HepG2 (cell line): ENCODE measurements around the gene NDUFV1. TPM values are rescaled to one million over a fixed set of nuclear protein-coding genes. Genes with fewer than 3 reads are reported as not detected.
A peak's percentile ranks its signal among the peaks of the same experiment; 100 is the strongest.

Experiments
- ATAC-seq: fragments of 200-7000 bp; cut with Tn5 transposase; 3 replicates; pipeline ENCODE4 v1.9.1; 2020; ENCODE audit warnings: mild to moderate bottlenecking, moderate library complexity
- BruUV-seq: library from RNA; stranded (reverse); fragments of 400-500 nt; replicated peaks from 2 replicates; lab custom pipeline; 2021; lab: Mats Ljungman, UMichigan
- CTCF ChIA-PET: fragments of 300-600 bp; formaldehyde crosslinking; extraction: SDS; loops from one replicate; lab custom pipeline; 2021; ENCODE audit warnings: low total read pairs, inconsistent platforms, low intra/inter-chr PET ratio; lab: Yijun Ruan, JAX
- POLR2A ChIA-PET: fragments of 350-600 bp; sonication (Branson Sonifier 250); formaldehyde crosslinking; loops from one replicate; lab custom pipeline; 2020; ENCODE audit warnings: antibody characterized with exemption, inconsistent platforms; lab: Yijun Ruan, JAX
- DNase-seq: peaks from one replicate; pipeline ENCODE4 v3.0.0-alpha.2; 2015; ENCODE audit warnings: low spot score
- FAIRE-seq: peaks from 3 replicates; lab custom pipeline; 2011; peaks lifted over from hg19 to GRCh38; lab: Jason Lieb, UNC
- H2AFZ ChIP-seq: one replicate; pipeline ENCODE4 v1.6.1; 2011; ENCODE audit warnings: low read length, inconsistent platforms
- H3K27ac ChIP-seq: fragments of 300-600 bp; 3 replicates; pipeline ENCODE4 v1.8.0; 2011; ENCODE audit warnings: mixed run types, mild to moderate bottlenecking, mixed read lengths, low read length, inconsistent platforms; ENCODE audit not compliant: insufficient read depth; ENCODE audit errors: extremely low read length
- H3K27me3 ChIP-seq, 2 experiments: fragments of 200-600 bp in 1 of 2; 2 replicates in 1 of 2; 3 replicates in 1 of 2; pipeline versions ENCODE4 v1.6.0 to v1.8.0; 2011; ENCODE audit warnings: low read length in 2 of 2, mild to moderate bottlenecking in 2 of 2, moderate library complexity in 2 of 2, inconsistent platforms in 1 of 2; ENCODE audit not compliant: insufficient read depth in 2 of 2, control insufficient read depth in 1 of 2
- H3K36me3 ChIP-seq, 2 experiments: fragments of 200-600 bp in 1 of 2; replicated peaks in 1 of 2; 2 replicates in 1 of 2; 3 replicates in 1 of 2; pipeline versions ENCODE4 v1.5.1 to v1.8.0; 2011; ENCODE audit warnings: low read length in 2 of 2, inconsistent platforms in 1 of 2; ENCODE audit not compliant: insufficient read depth in 2 of 2, control insufficient read depth in 1 of 2
- H3K4me1 ChIP-seq: 2 replicates; pipeline ENCODE4 v1.5.1; 2012; ENCODE audit warnings: low read length, inconsistent platforms; ENCODE audit not compliant: insufficient read depth
- H3K4me2 ChIP-seq: 2 replicates; pipeline ENCODE4 v1.6.0; 2011; ENCODE audit warnings: low read depth, low read length, inconsistent platforms
- H3K4me3 ChIP-seq, 3 experiments: fragments of 200-600 bp in 1 of 3; sonication (generic), shearing (Covaris generic) in 1 of 3; replicated peaks in 1 of 3; 2 replicates each; pipeline ENCODE4 v1.5.1; 2011 to 2016; ENCODE audit warnings: low read length in 3 of 3, inconsistent platforms in 2 of 3, low read depth in 2 of 3, mild to moderate bottlenecking in 2 of 3, control low read depth in 1 of 3, mixed read lengths in 1 of 3; ENCODE audit not compliant: insufficient read depth in 1 of 3
- H3K79me2 ChIP-seq: one replicate; pipeline ENCODE4 v1.6.1; 2011; ENCODE audit warnings: low read length, inconsistent platforms; ENCODE audit not compliant: insufficient read depth
- H3K9ac ChIP-seq: 2 replicates; pipeline ENCODE4 v1.6.0; 2011; ENCODE audit warnings: mild to moderate bottlenecking, low read depth, low read length, inconsistent platforms; ENCODE audit not compliant: insufficient read depth
- H3K9me3 ChIP-seq: 2 replicates; pipeline ENCODE4 v1.5.1; 2012; ENCODE audit warnings: mild to moderate bottlenecking, low read length
- H4K20me1 ChIP-seq: 2 replicates; pipeline ENCODE4 v1.6.0; 2011; ENCODE audit warnings: inconsistent platforms, mild to moderate bottlenecking, low read length, moderate library complexity; ENCODE audit not compliant: insufficient read depth
- ASH2L ChIP-seq: fragments of 300-600, 200-600 bp; sonication (generic); IDR thresholded peaks from 2 replicates; pipeline ENCODE4 v1.7.0; 2017; ENCODE audit warnings: low read depth, mild to moderate bottlenecking, moderate library complexity, mixed read lengths, low read length; ENCODE audit not compliant: insufficient read length
- GABPA ChIP-seq, 2 experiments: IDR thresholded peaks; 2 replicates each; pipeline ENCODE4 v1.6.1; 2011 to 2016; ENCODE audit warnings: low read depth in 2 of 2, low read length in 1 of 2, missing biosample characterization in 1 of 2, missing genetic modification characterization in 1 of 2
- JUNB ChIP-seq: sonication (generic); formaldehyde crosslinking; IDR thresholded peaks from 2 replicates; pipeline ENCODE4 v1.8.0; 2022; ENCODE audit warnings: missing genetic modification reagents, mild to moderate bottlenecking, borderline replicate concordance
- ZNF784 ChIP-seq: sonication (generic); formaldehyde crosslinking; IDR thresholded peaks from 2 replicates; pipeline ENCODE4 v1.5.1; 2020; ENCODE audit warnings: missing genetic modification reagents, mild to moderate bottlenecking, borderline replicate concordance
- WGBS: methylation state at CpG from one replicate; pipeline ENCODE4 v1.1.6; 2017; ENCODE audit warnings: low lambda C conversion rate; 5-methylcytosine and 5-hydroxymethylcytosine counted together
- in situ Hi-C: cut with HindIII; loops from 2 replicates; pipeline ENCODE4 v1.10.0; 2017; ENCODE audit warnings: low pct_unique_long_range_greater_than_20kb; ENCODE audit not compliant: extremely low pct_ligation_motif_present
- intact Hi-C: fragments of 100-400 bp; cut with micrococcal nuclease; formaldehyde crosslinking; loops from one replicate; pipeline ENCODE4 v1.10.0; 2022; ENCODE audit not compliant: unreplicated experiment
- polyA plus RNA-seq, 8 experiments: library from polyadenylated mRNA; depleted of rRNA in 3 of 8; stranded (reverse) in 7 of 8; unstranded in 1 of 8; fragments of >200 nt; fragmentation: Illumina TruSeq in 4 of 8; extraction: Trizol in 4 of 8; gene quantifications; 2 replicates each; pipeline versions ENCODE4 v1.2.1 to v1.2.3, GENCODE V29; 2011 to 2016; ENCODE audit warnings: low read depth in 4 of 8, missing spikeins in 1 of 8, mixed read lengths in 1 of 8; ENCODE audit not compliant: insufficient read depth in 1 of 8
- total RNA-seq, 5 experiments: library from RNA; depleted of rRNA; stranded (reverse); fragments of >200 nt; fragmentation: Illumina TruSeq; extraction: Trizol; gene quantifications; 2 replicates each; pipeline ENCODE4 v1.2.3, GENCODE V29; 2016; ENCODE audit warnings: low read depth in 1 of 5

The NDUFV1 gene
- total and polyA plus RNA-seq, 2 of the 13 experiments (the other 11 are each of a cell fraction or from before 2014, with no cell fraction given) = 88.9 to 137 TPM

- Histone ChIP-seq H3K27ac (no peak overlapping the region), H4K20me1 (no peaks in the 10 kb centered on the region), H3K79me2 (peaks cover 8% of the 10 kb centered on the region), H3K4me3 (peak overlapping the region; percentile 81 to 92 (median 88); a peak in 4 of 6 replicates), H3K4me1 (peaks cover 21% of the 10 kb centered on the region), H3K9me3 (peaks cover 6% of the 10 kb centered on the region; the same call in 1 of the 2 replicates), H3K4me2 (peak overlapping the region; percentile 92), H3K36me3 (peaks cover 0 to 18% of the 10 kb centered on the region in 2 experiments; a peak in 3 of 5 replicates), H3K9ac (peak overlapping the region; percentile 85; the same call in 1 of the 2 replicates), H3K27me3 (peaks cover 2 to 10% of the 10 kb centered on the region in 2 experiments; a peak in 2 of 5 replicates), H2AFZ (peak overlapping the region; percentile 66)
- DNase-seq (no peak), ATAC-seq (no peak), FAIRE-seq (no peak)
- TF ChIP-seq ZNF784 (0 out of 2 replicates have a peak, but pooled peaks have one; percentile 6), JUNB (CRISPR knock-in tag) (no peak)
- 18% methylated on average over 9 of the region's 11 CpGs for WGBS
- CTCF ChIA-PET = interaction anchor here (1.7 kb wide), 1 partner anchor 33 kb away, joined by 20 read pairs; no protein-coding TSS in a partner anchor
- intact Hi-C loops = loop anchor here (1.0 kb wide), 2 partner anchors 24 to 33 kb away; no protein-coding TSS in a partner anchor
- POLR2A ChIA-PET = interaction anchor here (1.2 kb wide), 1 partner anchor 27 kb away, joined by 3 read pairs; no protein-coding TSS in a partner anchor
- in situ Hi-C loops = no loop called here
- no TSS peak for BruUV-seq
Observed at GRCh38 chr11:67605231-67606011, 1.3 kb upstream of the NDUFV1 start.

GRCh38 chr11:67606093-67606491, 644 bp upstream of the NDUFV1 start:
- no peak overlapping the region for H3K27ac ChIP-seq
- H3K27me3 ChIP-seq = peaks cover 2 to 10% of the 10 kb centered on the region in 2 experiments; a peak in 2 of 5 replicates
- peaks cover 8% of the 10 kb centered on the region for H3K79me2 ChIP-seq
- 31% methylated on average over 9 of the region's 17 CpGs for WGBS
- peak overlapping the region; percentile 81 to 92 (median 88) for H3K4me3 ChIP-seq
- H3K9me3 ChIP-seq = peaks cover 6% of the 10 kb centered on the region; the same call in 1 of the 2 replicates
- in situ Hi-C loops = no loop called here
- peak overlapping the region; percentile 82 for H2AFZ ChIP-seq
- DNase-seq = no peak
- H3K4me2 ChIP-seq = peak overlapping the region; percentile 92
- TF ChIP-seq GABPA (IDR thresholded peaks at IDR 0.05; ENCODE audit: low read depth, low read length) (no peak), GABPA (CRISPR knock-in tag; IDR thresholded peaks at IDR 0.05; ENCODE audit: low read depth) (no peak), ASH2L (peak; percentile 13)
- TF ChIP-seq, all 625 proteins: peak for 1
- ATAC-seq (peak; percentile 39; the same call in 2 of the 3 replicates), FAIRE-seq (no peak)
- no TSS peak for BruUV-seq
- Histone ChIP-seq H3K36me3 (peaks cover 3 to 25% of the 10 kb centered on the region in 2 experiments; a peak in 3 of 5 replicates), H4K20me1 (no peaks in the 10 kb centered on the region), H3K4me1 (peaks cover 21% of the 10 kb centered on the region), H3K9ac (peak overlapping the region; percentile 85)
- ChIA-PET POLR2A (interaction anchor here (1.2 kb wide), 1 partner anchor 27 kb away, joined by 3 read pairs; no protein-coding TSS in a partner anchor), CTCF (interaction anchor here (1.7 kb wide), 1 partner anchor 33 kb away, joined by 20 read pairs; no protein-coding TSS in a partner anchor)
- intact Hi-C loops = loop anchor here (1.0 kb wide), 2 partner anchors 25 to 34 kb away; no protein-coding TSS in a partner anchor
